Left lung (tissue), 10 donors: ENCODE data around the gene NPAT. TPM values are rescaled to one million over a fixed set of nuclear protein-coding genes. Genes with fewer than 3 reads are reported as not detected.
A peak's percentile ranks its signal among the peaks of the same experiment; 100 is the strongest.

Experiments
- ATAC-seq: fragments of 200-7000 bp; cut with Tn5 transposase; one replicate; pipeline ENCODE4 v1.9.1; 2020; ENCODE audit warnings: moderate library complexity
- DNase-seq, 4 donors: peaks; one replicate each; pipeline ENCODE4 v3.0.0-alpha.2; 2013 to 2020
- H3K27ac ChIP-seq, 2 donors: fragments of 200-600 bp; sonication (generic) in 1 of 2; one replicate each; pipeline versions ENCODE4 v1.5.0 to v1.8.0; 2020 to 2021
- H3K27me3 ChIP-seq, 2 donors: fragments of 200-600 bp; sonication (generic) in 1 of 2; one replicate each; pipeline versions ENCODE4 v1.5.0 to v1.8.0; 2020 to 2021
- H3K36me3 ChIP-seq, 2 donors: fragments of 200-600 bp; sonication (generic) in 1 of 2; one replicate each; pipeline versions ENCODE4 v1.5.0 to v1.8.0; 2020 to 2021
- H3K4me1 ChIP-seq, 2 donors: fragments of 200-600 bp; one replicate each; pipeline ENCODE4 v1.8.0; 2021
- H3K4me3 ChIP-seq, 2 donors: fragments of 200-600 bp; sonication (generic) in 1 of 2; one replicate each; pipeline versions ENCODE4 v1.5.0 to v1.8.0; 2020 to 2021; ENCODE audit warnings: mild to moderate bottlenecking in 1 of 2
- H3K9me3 ChIP-seq, 2 donors: fragments of 200-600 bp; sonication (generic) in 1 of 2; one replicate each; pipeline versions ENCODE4 v1.5.0 to v1.8.0; 2020 to 2021
- intact Hi-C, 2 donors: fragments of 100-400 bp; cut with DNase I; formaldehyde crosslinking; loops; one replicate each; pipeline versions ENCODE4 v1.11.2 to v1.14.2; 2022
- polyA plus RNA-seq, 6 donors: library from polyadenylated mRNA; unstranded; fragments of 120-200 nt; gene quantifications; one replicate each; pipeline ENCODE4 v1.2.1, GENCODE V29; 2013; ENCODE audit not compliant: insufficient read length in 6 of 6
- total RNA-seq, 2 donors: library from RNA; stranded (reverse); fragmentation: NEBNext Ultra II Directional; extraction: Animal tissue kit (Norgen Biotek cat#: 25700); gene quantifications; one replicate each; pipeline ENCODE4 v1.2.1, GENCODE V29; 2021
- TF ChIP-seq, protein P1 (sequence below), 2 donors: fragments of 200-600 bp; sonication (generic) in 1 of 2; IDR thresholded peaks; one replicate each; pipeline versions ENCODE4 v1.5.0 to v1.8.0; 2021; ENCODE audit warnings: antibody characterized with exemption in 2 of 2
- donor health status: DM: no; HTN: yes; CAD: no.
- donor health status: DM: no; HTN: no; CAD: no.

The NPAT gene
- total and polyA plus RNA-seq, 8 donors = 13.6 to 22.5 (median 19.2) TPM

DNA sequence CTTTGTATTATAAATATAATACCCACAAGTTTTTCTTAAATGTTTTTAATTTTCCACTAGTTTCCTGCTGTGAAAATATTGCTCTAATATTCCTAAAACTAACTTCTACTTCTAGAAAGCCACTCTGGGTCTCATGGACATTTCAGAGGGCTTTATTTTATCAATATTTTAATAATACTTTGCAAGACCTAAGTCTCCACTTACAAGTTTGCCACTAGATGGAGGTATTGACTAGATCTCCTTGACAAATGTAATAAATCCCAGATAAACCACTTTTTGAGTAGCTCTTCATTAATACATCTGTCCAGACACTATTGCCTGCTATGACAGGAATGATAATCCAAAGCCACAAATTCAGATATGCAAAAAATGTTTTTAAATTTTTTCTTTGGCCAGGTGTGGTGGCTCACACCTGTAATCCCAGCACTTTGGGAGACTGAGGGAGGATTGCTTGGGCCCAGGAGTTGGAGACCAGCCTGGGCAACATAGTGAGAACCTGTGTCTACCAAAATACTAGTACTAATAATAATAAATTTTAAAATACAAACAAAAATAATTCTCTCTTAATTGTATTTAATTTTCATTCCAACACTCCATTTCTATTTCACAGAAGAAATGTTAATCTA, 104.6 kb downstream of the NPAT start:
- TF ChIP-seq, protein P1, sequence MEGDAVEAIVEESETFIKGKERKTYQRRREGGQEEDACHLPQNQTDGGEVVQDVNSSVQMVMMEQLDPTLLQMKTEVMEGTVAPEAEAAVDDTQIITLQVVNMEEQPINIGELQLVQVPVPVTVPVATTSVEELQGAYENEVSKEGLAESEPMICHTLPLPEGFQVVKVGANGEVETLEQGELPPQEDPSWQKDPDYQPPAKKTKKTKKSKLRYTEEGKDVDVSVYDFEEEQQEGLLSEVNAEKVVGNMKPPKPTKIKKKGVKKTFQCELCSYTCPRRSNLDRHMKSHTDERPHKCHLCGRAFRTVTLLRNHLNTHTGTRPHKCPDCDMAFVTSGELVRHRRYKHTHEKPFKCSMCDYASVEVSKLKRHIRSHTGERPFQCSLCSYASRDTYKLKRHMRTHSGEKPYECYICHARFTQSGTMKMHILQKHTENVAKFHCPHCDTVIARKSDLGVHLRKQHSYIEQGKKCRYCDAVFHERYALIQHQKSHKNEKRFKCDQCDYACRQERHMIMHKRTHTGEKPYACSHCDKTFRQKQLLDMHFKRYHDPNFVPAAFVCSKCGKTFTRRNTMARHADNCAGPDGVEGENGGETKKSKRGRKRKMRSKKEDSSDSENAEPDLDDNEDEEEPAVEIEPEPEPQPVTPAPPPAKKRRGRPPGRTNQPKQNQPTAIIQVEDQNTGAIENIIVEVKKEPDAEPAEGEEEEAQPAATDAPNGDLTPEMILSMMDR (IDR thresholded peaks at IDR 0.05) = peak; percentile 23 to 25
- ATAC-seq = no peak
- DNase-seq = peak in 1 of 4 donors; percentile 39
- no peak overlapping the region for H3K4me3 ChIP-seq
- H3K27ac ChIP-seq = no peak overlapping the region
- no peaks in the 10 kb centered on the region for H3K27me3 ChIP-seq
- H3K36me3 ChIP-seq = no peaks in the 10 kb centered on the region
- H3K4me1 ChIP-seq = peaks cover 3 to 21% of the 10 kb centered on the region in 2 donors
- intact Hi-C loops = no loop called here
- H3K9me3 ChIP-seq = no peaks in the 10 kb centered on the region

DNA sequence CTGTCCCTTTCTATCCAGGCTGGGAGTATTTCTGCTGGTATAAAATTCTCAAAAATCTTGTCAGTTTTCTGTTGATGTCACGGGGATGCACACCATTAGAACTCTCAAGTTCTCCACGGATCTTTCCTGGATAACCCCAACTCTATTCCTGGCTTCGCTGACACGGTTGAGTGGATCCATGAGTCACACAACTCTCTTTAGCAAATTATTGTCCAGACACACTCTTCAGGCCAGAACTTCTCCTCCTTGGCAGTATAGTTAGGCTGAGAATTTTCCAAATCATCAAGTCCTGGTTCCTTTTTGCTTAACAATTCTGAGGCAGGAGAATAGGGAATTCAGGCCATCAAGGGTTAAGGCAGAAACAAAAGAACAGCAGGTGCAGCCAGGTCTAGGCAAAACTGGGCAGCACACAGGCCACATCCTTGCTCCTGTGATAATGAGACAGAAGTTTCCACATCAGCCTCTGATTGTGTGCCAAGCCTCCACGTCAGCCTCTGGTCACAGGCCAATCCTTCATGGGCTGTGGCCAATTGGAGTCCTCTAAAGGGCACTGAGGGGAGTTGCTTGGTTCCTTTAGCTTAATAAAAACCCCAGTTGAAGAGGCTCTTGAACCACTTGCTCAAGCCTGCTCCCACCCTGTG, 106.8 kb downstream of the NPAT start:
- no peak overlapping the region for H3K4me3 ChIP-seq
- no peaks in the 10 kb centered on the region for H3K27me3 ChIP-seq
- TF ChIP-seq, protein P1 (IDR thresholded peaks at IDR 0.05) = no peak
- peaks cover 3 to 5% of the 10 kb centered on the region in 2 donors for H3K4me1 ChIP-seq
- peak; percentile 87 for ATAC-seq
- intact Hi-C loops = no loop called here
- H3K36me3 ChIP-seq = no peaks in the 10 kb centered on the region
- no peaks in the 10 kb centered on the region for H3K9me3 ChIP-seq
- peak in 3 of 4 donors; percentile 77 to 84 (median 78) for DNase-seq
- peak overlapping the region; percentile 7 to 77 for H3K27ac ChIP-seq

DNA sequence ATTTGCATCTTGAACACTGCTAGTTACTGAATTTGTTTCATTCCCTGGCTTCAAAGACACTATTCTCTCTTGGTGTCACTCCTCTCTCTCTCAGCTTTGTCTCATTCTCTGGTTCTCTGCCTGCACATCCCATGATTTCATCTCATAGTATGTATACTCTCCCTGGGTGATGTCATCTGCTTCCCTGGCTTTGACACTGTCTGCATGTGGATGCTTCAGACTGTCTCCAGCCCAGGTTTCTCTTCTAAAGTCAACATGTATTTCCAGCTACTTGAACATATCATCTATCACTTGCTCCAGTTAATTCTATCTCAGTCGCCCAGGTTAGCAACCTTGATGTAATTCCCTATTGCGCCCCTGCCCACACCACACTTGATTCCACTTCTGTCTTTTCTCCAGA, 110.4 kb downstream of the NPAT start:
- TF ChIP-seq, protein P1 (IDR thresholded peaks at IDR 0.05) = no peak
- Histone ChIP-seq H3K27ac (no peak overlapping the region), H3K36me3 (peaks cover 0 to 5% of the 10 kb centered on the region in 2 donors), H3K4me3 (no peak overlapping the region), H3K27me3 (no peaks in the 10 kb centered on the region), H3K4me1 (peaks cover 3 to 5% of the 10 kb centered on the region in 2 donors), H3K9me3 (no peaks in the 10 kb centered on the region)
- DNase-seq (no peak), ATAC-seq (no peak)
- intact Hi-C loops = no loop called here

DNA sequence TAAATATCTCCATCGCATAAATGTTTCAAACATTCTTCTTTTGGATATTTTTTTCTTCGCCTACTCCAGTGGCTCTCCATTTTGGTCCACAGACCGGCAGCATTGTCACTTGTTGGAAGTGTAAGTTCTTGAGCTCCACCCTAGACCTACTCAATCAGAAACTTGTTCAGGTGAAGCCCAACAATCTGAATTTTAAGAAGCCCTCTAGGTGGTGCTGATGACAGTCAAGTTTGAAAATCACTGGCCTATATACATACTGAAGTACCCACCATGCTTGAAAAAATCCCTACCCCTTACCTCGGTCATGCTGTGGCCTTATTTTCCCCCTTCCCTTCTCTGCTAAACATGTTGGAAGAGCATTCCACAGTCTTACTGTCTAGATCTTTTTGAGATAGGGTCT, 111.3 kb downstream of the NPAT start:
- ATAC-seq (no peak), DNase-seq (no peak)
- H3K9me3 ChIP-seq = no peaks in the 10 kb centered on the region
- H3K4me3 ChIP-seq = no peak overlapping the region
- H3K27ac ChIP-seq = no peak overlapping the region
- TF ChIP-seq, protein P1 (IDR thresholded peaks at IDR 0.05) = no peak
- H3K27me3 ChIP-seq = no peaks in the 10 kb centered on the region
- H3K4me1 ChIP-seq = peaks cover 3 to 5% of the 10 kb centered on the region in 2 donors
- peaks cover 0 to 9% of the 10 kb centered on the region in 2 donors for H3K36me3 ChIP-seq
- intact Hi-C loops = no loop called here

Other genes starting within 250 kb of the NPAT start
- gene CUL5, start 213.7 kb downstream of the NPAT start, total RNA-seq = 10 to 100 TPM; 31.1 to 36.1 TPM
- gene CUL5, start 213.7 kb downstream of the NPAT start, polyA plus RNA-seq = 10 to 100 TPM; 37.8 to 47.3 (median 43.0) TPM
- 10 to 100 TPM; 69.0 to 70.0 TPM for gene ACAT1, start 101.1 kb downstream of the NPAT start, total RNA-seq
- gene ACAT1, start 101.1 kb downstream of the NPAT start, polyA plus RNA-seq = 10 to 100 TPM; 61.4 to 67.3 (median 62.9) TPM
- 10 to 100 TPM; 69.1 to 79.4 TPM for gene ATM, start 429 bp upstream of the NPAT start, total RNA-seq
- gene ATM, start 429 bp upstream of the NPAT start, polyA plus RNA-seq = 10 to 100 TPM; 79.7 to 99.9 (median 93.9) TPM
- under 1 TPM; 0.37 to 0.64 TPM for gene C11orf65, start 244.9 kb upstream of the NPAT start, total RNA-seq
- 1 to 10 TPM; 1.1 to 2.7 (median 2.0) TPM for gene C11orf65, start 244.9 kb upstream of the NPAT start, polyA plus RNA-seq